ENCODE results near the gene CXCL6.
A peak's percentile ranks its signal among the peaks of the same experiment; 100 is the strongest.

Gene CXCL6

GRCh38 chr4:73862322-73862721 is 25.8 kb downstream of the CXCL6 start:
- no peak for TF ChIP-seq CTCF (IDR thresholded peaks at IDR 0.05; ENCODE audit: low read depth, low read length)
- H3K4me3 ChIP-seq (replicated peaks in 1 of 2; ENCODE audit: low read depth in 2 of 2, low read length in 2 of 2) = no peak overlapping the region
- no peak for DNase-seq (ENCODE audit: low read depth in 2 of 2)

- no peak for DNase-seq (ENCODE audit: low read depth in 2 of 2)
- H3K4me3 ChIP-seq (replicated peaks in 1 of 2; ENCODE audit: low read depth in 2 of 2, low read length in 2 of 2) = no peak overlapping the region
- peak; percentile 44 for TF ChIP-seq CTCF (IDR thresholded peaks at IDR 0.05; ENCODE audit: low read depth, low read length)
These were observed 27.9 kb downstream of the CXCL6 start for GRCh38 chr4:73864365-73864764.

GRCh38 chr4:73864961-73865360 is 28.5 kb downstream of the CXCL6 start:
- TF ChIP-seq CTCF (IDR thresholded peaks at IDR 0.05; ENCODE audit: low read depth, low read length) = no peak
- H3K4me3 ChIP-seq (replicated peaks in 1 of 2; ENCODE audit: low read depth in 2 of 2, low read length in 2 of 2) = no peak overlapping the region
- DNase-seq (ENCODE audit: low read depth in 2 of 2) = peak in 1 of 2 donors; percentile 55

- TF ChIP-seq CTCF (IDR thresholded peaks at IDR 0.05; ENCODE audit: low read depth, low read length) = no peak
- H3K4me3 ChIP-seq (replicated peaks in 1 of 2; ENCODE audit: low read depth in 2 of 2, low read length in 2 of 2) = no peak overlapping the region
- DNase-seq (ENCODE audit: low read depth in 2 of 2) = no peak
These were observed 29.1 kb downstream of the CXCL6 start for GRCh38 chr4:73865431-73866096.

GRCh38 chr4:73866246-73866645 is 29.8 kb downstream of the CXCL6 start:
- no peak overlapping the region for H3K4me3 ChIP-seq (replicated peaks in 1 of 2; ENCODE audit: low read depth in 2 of 2, low read length in 2 of 2)
- no peak for TF ChIP-seq CTCF (IDR thresholded peaks at IDR 0.05; ENCODE audit: low read depth, low read length)
- no peak for DNase-seq (ENCODE audit: low read depth in 2 of 2)

- no peak overlapping the region for H3K4me3 ChIP-seq (replicated peaks in 1 of 2; ENCODE audit: low read depth in 2 of 2, low read length in 2 of 2)
- DNase-seq (ENCODE audit: low read depth in 2 of 2) = peak in 1 of 2 donors; percentile 54
- no peak for TF ChIP-seq CTCF (IDR thresholded peaks at IDR 0.05; ENCODE audit: low read depth, low read length)
These were observed 31.3 kb downstream of the CXCL6 start for GRCh38 chr4:73867783-73868182.
